HG03442 (cell line): ENCODE data around the gene GAS7.

Source experiments
- ATAC-seq: cut with Tn5 transposase; IDR thresholded peaks from one replicate; pipeline ENCODE4 v1.9.1; 2021; ENCODE audit warnings: mild to moderate bottlenecking, moderate library complexity; ENCODE audit not compliant: unreplicated experiment

Gene GAS7

DNA sequence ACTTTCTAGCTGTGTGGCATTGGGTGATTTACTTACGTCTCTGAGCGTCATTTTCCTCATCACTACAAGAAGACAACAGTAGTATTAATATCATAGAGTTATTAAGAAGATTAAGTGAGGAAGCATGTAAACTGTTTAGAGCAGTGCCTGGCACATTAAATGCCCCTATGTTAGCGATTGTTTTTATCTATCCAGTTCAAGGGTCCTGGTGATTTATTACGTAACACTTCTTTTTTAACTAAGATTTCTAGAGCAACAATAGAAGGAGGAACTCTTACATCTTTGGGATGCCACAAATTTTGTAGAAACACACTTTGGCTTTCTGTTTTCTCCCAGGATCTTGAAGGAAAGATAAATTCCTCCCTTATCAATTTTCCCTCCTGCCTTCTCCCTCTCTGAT lies 3.3 kb upstream of the GAS7 start:
- ATAC-seq = no peak

DNA sequence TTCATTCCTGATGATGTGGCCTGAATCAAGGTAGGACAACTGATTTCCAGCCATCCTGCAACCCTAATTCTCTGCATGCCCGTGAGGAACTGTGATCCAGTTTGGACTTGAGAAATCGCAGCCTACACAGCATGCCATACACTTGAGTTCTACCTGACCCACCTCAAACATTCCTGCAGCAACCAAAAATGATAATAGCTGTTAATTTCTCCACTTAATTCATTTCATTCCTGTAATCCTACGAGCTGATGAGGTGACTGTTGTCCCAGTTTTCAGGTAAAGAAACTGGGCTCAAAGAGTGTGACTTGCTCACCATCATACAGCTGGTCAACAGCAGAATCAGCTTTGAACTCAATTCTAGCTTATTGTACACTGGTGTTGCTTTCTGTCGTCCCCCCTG lies 2.2 kb upstream of the GAS7 start:
- ATAC-seq = no peak

DNA sequence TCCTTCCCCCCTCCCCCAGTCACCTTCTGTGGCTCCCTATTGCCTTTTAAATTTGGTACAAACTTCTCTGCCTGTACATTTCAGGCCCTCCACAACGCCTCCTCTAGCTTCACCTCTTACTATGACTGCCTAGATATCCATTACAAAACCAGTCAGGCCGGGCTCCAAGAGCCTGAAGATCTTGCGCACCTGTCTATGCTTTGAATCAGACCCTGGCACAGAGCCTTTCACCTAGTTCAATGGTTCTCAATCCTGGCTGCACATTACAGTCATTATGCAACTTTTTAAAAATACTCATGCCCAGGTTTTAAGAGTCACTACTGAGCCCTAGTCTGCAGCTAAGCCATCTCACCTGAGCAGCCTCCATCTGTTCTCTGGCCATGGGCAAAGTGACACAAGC lies 1.6 kb upstream of the GAS7 start:
- ATAC-seq = no peak

- ATAC-seq = peak; percentile 20
Observed at GRCh38 chr17:10197721-10198508, 491 bp downstream of the GAS7 start.

DNA sequence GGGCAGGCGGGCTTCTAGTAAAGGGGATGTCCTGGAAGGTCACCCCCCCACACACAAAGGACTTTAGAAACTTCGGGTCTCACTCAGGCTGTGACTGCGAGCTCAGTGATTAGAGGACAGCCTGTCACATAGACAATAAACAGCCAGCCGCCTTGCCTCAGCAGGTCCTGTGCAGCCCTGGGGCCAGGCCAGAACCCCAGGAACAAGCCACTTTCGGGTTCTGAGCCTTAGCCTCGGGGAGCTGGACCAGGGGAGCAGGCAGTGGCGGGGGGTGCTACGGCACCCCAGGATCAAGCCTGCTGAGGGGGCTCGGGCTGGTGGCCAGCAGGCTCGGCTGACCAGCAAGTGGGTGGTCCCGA lies 1.1 kb downstream of the GAS7 start:
- ATAC-seq = no peak

GRCh38 chr17:10196941-10197340 lies 1.5 kb downstream of the GAS7 start:
- ATAC-seq = no peak

DNA sequence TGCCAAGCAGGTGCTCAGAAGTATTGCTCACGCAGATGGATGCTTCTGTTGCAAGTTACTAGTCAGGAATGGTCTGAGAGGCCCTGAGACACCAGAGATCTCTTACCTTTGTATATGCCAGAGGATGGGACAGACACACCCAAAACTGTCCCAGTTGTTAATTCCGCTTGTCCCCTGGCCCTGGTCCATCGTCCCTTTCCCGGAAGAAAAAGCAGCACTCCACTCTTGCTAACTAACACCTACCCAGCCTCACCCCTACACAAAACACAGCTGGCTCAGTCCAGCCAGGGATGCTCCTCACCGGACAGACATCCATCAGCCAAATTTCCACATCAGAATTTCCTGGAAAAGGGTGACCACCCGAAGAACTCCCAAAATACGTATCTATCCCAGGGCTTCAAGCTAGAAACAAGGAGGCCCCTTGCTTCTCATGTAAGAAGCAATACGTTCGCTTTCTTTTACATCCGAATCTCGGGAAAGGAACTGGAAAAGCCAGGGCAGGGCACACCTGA lies 2.0 kb downstream of the GAS7 start:
- no peak for ATAC-seq

DNA sequence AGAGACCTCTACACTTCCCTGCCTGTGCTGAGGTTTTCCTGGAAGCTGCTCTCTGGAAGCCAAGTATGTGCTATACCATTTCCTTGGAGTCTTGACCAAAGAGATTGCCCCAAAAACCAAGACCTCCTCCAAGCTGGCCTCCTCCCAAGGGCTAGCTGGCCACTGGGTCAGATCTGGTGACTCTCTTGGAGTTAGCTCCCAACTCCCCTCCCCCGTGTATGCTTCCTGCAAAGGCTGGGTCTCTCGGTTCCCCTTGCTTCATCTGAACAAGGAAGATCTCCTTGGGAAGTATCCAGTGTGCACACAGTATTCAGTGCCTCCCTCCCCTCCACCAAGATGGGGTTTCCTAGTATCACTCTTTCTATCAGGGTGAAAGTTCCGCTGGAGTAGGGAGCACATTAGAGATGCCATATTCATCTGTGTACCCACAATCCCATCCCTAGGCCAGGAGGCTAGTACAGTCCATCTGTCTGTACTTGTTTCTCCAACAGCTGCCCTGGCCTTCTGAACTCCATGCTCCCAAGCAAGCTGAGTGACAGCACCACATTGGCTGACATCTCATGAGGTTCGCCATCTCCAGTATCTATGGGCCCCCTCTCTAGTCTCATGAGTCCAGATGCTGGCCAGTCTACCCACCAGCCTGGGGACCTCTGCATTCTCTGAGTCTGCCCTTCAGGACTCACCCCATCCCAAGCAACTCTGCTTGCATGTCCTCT lies 3.2 kb downstream of the GAS7 start:
- no peak for ATAC-seq

DNA sequence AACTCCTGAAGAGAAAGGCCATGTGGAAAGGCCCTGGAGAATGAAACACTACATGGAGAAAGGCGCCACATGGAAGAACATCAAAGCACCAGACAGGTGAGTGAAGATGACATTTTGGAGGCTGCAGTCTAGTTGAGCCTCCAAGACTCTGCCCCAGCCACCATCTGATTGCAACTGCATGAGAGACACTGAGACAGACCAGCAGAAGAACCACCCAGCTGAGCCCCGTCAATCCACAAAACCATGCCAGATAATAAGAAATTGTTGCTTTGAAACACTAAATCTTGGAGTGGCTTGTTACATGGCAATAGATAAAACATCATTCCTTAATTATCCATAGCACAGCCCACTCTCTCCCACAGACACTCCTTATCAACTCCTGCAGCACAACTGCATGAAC lies 4.8 kb downstream of the GAS7 start:
- ATAC-seq = no peak

DNA sequence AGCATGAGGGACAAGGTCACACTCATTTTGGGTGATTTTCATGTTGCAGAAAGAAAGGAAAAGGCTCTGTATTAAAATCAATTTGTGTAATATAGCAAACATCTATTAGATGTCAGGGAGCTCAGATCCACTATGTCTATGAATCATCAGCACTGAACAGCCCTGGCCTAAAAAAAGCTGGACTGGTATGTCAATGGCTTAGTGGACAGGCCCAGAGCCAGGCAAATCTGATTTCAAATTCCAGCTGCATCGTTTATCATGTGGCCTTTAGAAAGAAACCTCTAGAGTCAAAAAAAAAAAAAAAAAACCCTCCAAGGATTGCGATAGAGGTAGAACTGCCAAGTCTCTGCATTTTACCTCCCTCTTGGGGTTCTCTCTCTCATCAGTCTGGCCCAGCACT lies 5.4 kb downstream of the GAS7 start:
- ATAC-seq = no peak

GRCh38 chr17:10192461-10192860 lies 5.9 kb downstream of the GAS7 start:
- ATAC-seq = no peak

GRCh38 chr17:10187456-10187855 lies 10.9 kb downstream of the GAS7 start:
- ATAC-seq = no peak

- ATAC-seq = no peak
Observed at GRCh38 chr17:10186771-10187410, 11.5 kb downstream of the GAS7 start.

- no peak for ATAC-seq
Observed at GRCh38 chr17:10183931-10184930, 14.2 kb downstream of the GAS7 start.

- ATAC-seq = no peak
Observed at GRCh38 chr17:10182785-10183184, 15.6 kb downstream of the GAS7 start.

DNA sequence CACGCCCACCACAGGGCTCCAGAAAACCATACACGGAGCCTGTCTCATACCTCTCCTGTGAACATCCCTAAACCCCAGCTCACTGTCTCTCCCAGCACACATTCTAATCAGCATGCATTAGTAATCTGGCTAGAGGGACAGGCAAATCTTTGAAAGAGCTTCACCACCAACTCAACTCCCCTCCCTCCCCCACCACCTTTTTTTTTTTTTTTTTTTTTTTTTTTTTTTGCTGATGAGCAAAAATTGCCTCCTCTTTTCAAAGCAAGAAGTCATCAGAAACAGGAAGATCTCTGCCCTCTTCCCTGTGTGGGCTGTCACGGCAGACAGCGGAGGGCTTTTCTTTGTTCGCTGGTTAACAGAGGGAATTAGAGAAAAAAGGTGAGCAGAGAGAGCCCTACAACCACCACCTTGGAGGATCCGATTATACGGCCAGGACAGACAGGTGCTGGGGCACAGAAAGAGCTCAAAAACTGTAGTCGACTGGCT lies 19.9 kb downstream of the GAS7 start:
- ATAC-seq = no peak

DNA sequence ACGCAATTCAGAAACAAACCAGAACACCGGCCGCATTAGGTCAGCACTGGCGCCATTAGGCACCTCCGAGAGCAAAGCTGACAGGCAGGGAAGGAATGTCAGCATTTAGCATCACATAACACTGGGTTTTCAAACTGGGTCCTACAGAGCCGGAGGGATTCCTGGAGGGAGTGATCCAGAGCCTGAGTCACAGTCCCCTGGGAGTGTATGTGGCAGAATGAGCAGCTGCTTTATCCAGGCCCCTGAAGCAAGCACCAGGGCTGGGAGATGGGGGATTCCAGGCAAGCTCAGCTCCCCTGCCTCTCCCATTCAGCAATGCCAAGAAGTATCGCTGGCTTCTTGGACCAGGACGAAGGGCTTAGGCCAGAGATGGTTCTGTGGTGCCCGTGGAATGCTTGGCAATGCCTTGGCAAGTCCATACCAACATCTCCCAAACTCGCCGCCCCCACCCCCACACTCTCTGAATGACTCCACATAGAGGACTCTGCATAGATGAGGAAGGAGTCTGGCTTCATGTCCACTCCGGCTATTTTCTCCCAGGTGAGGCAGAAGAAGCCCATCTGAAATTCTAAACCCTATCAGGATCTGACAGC lies 20.4 kb downstream of the GAS7 start:
- ATAC-seq = no peak

- no peak for ATAC-seq
Observed at GRCh38 chr17:10177131-10177912, 21.1 kb downstream of the GAS7 start.

DNA sequence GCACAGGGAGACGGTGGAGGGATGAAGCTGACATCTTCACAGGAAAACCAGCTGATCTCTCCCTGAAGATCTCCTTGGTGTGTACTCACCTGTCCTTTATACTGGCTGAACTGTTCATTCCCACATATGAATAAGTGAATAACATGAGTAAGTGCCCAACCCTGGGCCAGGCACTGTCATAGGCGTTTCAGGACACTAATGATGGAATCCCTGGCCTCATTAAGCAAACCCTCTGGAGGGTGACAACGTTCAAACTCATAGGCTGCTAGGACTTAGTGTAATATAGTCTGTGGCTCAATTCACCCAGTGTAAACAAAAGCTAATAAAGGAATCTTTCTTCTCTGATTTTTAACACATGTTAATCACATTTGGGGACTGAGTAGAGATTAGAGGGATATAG lies 24.5 kb downstream of the GAS7 start:
- ATAC-seq = no peak
